ENCODE data around the gene NTNG2.

DNA sequence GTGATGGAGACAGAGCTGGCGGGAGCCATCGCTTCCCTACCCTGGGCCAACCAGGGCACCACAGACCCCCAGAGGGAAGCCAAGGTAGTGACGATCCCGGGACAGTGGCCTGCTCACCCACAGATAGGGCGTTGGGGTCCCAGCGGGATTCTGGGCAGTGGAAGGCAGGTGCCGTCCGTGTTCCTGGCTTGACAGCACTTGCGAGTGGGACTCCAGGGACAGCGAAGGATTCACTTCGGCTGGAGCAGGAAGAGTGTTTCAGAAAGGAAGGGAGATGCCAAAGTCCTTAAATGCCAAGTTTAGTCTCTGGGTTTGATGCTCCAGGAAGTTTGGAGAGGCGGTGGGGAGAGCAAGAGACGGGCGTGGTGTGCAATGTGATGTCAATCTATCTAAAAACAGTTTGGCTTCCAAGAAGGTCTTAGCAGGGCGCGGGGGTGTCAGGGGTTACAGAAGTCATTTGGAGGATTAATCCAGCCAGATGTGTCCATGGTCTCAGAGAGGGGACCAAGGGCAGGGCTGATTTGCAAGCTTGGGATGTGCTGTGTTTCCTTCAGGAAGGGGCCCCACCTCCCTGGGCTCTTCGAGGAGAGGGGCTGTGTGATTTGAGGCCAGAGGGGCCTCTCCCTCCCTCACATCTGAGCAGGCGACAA, 74.9 kb downstream of the NTNG2 start:
- TF ChIP-seq, protein P1, sequence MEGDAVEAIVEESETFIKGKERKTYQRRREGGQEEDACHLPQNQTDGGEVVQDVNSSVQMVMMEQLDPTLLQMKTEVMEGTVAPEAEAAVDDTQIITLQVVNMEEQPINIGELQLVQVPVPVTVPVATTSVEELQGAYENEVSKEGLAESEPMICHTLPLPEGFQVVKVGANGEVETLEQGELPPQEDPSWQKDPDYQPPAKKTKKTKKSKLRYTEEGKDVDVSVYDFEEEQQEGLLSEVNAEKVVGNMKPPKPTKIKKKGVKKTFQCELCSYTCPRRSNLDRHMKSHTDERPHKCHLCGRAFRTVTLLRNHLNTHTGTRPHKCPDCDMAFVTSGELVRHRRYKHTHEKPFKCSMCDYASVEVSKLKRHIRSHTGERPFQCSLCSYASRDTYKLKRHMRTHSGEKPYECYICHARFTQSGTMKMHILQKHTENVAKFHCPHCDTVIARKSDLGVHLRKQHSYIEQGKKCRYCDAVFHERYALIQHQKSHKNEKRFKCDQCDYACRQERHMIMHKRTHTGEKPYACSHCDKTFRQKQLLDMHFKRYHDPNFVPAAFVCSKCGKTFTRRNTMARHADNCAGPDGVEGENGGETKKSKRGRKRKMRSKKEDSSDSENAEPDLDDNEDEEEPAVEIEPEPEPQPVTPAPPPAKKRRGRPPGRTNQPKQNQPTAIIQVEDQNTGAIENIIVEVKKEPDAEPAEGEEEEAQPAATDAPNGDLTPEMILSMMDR (IDR thresholded peaks at IDR 0.05), result no peak
- no peak for TF ChIP-seq POLR2A (IDR thresholded peaks at IDR 0.05)
